Gastrocnemius medialis (tissue), 4 donors: Measurements from ENCODE around the gene PPIL6. TPM values are rescaled to one million over a fixed set of nuclear protein-coding genes. Genes with fewer than 3 reads are reported as not detected.

Experiments
- ATAC-seq, 2 donors: fragments of 150-250 bp; one replicate each; pipeline ENCODE4 v1.9.1; 2016
- DNase-seq, 2 donors: peaks; one replicate each; pipeline ENCODE4 v3.0.0-alpha.2; 2019
- H3K27ac ChIP-seq, 4 donors: fragments of 200-600 bp; sonication (generic); 1 replicate in 1 of 4; 2 replicates in 3 of 4; pipeline ENCODE4 v1.5.1; 2016 to 2018; ENCODE audit warnings: mild to moderate bottlenecking in 2 of 4, moderate library complexity in 1 of 4
- H3K27me3 ChIP-seq, 3 donors: fragments of 200-600 bp; sonication (generic) in 2 of 3; 1 replicate in 1 of 3; 2 replicates in 2 of 3; pipeline versions ENCODE4 v1.5.1 to v1.6.0; 2016 to 2019; ENCODE audit warnings: mild to moderate bottlenecking in 1 of 3, moderate library complexity in 1 of 3
- H3K36me3 ChIP-seq, 2 donors: fragments of 200-600 bp; sonication (generic) in 1 of 2; one replicate each; pipeline ENCODE4 v1.5.1; 2017 to 2018
- H3K4me1 ChIP-seq, 2 donors: fragments of 200-600 bp; sonication (generic) in 1 of 2; one replicate each; pipeline ENCODE4 v1.5.1; 2016 to 2017; ENCODE audit warnings: mild to moderate bottlenecking in 2 of 2
- H3K4me3 ChIP-seq, 4 donors: fragments of 200-600 bp; sonication (generic) in 3 of 4; 1 replicate in 1 of 4; 2 replicates in 3 of 4; pipeline ENCODE4 v1.5.1; 2016 to 2019; ENCODE audit warnings: mild to moderate bottlenecking in 2 of 4
- H3K9me3 ChIP-seq, 3 donors: fragments of 200-600 bp; sonication (generic) in 2 of 3; 1 replicate in 1 of 3; 2 replicates in 2 of 3; pipeline ENCODE4 v1.5.1; 2016 to 2019
- POLR2A ChIP-seq, 2 donors: fragments of 450-650 bp; IDR thresholded peaks; one replicate each; pipeline ENCODE4 v1.6.1; 2017; ENCODE audit warnings: antibody characterized with exemption in 2 of 2, mild to moderate bottlenecking in 2 of 2, moderate library complexity in 2 of 2
- in situ Hi-C, 4 donors: fragments of 200-750 bp; cut with MboI; loops; one replicate each; pipeline versions ENCODE4 v1.15.0 to v1.8.0; 2017; ENCODE audit warnings: low sequenced_read_pairs in 4 of 4
- intact Hi-C: fragments of 100-400 bp; cut with DNase I; formaldehyde crosslinking; loops from one replicate; pipeline ENCODE4 v1.15.1; 2023; ENCODE audit warnings: low total_unique reads
- total RNA-seq, 4 donors: library from RNA; depleted of rRNA; stranded (reverse); fragments of >200 nt; gene quantifications; one replicate each; pipeline versions ENCODE4 v1.1.0 to v1.2.3, GENCODE V29; 2016
- TF ChIP-seq, protein P1 (sequence below), 5 experiments: fragments of 450-650 bp in 3 of 5; fragments of 200-600 bp in 2 of 5; sonication (generic) in 2 of 5; IDR thresholded peaks in 4 of 5; conservative IDR thresholded peaks in 1 of 5; 1 replicate in 4 of 5; 2 replicates in 1 of 5; pipeline ENCODE4 v1.5.1; 2016 to 2019; ENCODE audit warnings: antibody characterized with exemption in 5 of 5, mild to moderate bottlenecking in 3 of 5, moderate library complexity in 3 of 5

The PPIL6 gene
- total RNA-seq, 4 donors from 2014 or later: 0.64 to 2.9 (median 1.3) TPM

DNA sequence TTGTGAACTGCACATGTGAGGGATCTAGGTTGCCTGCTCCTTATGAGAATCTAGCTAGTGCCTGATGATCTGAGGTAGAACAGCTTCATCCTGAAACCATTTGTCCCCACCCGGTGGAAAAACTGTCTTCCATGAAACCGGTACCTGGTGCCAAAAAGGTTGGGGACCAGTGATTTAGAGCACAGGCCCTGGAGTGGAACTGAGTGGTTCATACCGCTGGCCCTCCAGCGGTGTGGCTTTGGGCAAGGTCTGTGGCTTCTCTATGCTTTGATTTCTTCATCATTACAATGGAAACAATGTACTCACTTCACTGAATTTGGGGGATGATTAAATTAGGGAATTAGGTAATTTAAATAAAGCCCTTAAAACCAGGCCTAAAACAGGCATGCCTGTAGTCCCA lies 94.4 kb downstream of the PPIL6 start:
- ATAC-seq (no peak), DNase-seq (no peak)
- intact Hi-C loops: no loop called here
- H3K4me1 ChIP-seq: peaks cover 13 to 16% of the 10 kb centered on the region in 2 donors
- in situ Hi-C loops: no loop called here
- TF ChIP-seq, protein P1, sequence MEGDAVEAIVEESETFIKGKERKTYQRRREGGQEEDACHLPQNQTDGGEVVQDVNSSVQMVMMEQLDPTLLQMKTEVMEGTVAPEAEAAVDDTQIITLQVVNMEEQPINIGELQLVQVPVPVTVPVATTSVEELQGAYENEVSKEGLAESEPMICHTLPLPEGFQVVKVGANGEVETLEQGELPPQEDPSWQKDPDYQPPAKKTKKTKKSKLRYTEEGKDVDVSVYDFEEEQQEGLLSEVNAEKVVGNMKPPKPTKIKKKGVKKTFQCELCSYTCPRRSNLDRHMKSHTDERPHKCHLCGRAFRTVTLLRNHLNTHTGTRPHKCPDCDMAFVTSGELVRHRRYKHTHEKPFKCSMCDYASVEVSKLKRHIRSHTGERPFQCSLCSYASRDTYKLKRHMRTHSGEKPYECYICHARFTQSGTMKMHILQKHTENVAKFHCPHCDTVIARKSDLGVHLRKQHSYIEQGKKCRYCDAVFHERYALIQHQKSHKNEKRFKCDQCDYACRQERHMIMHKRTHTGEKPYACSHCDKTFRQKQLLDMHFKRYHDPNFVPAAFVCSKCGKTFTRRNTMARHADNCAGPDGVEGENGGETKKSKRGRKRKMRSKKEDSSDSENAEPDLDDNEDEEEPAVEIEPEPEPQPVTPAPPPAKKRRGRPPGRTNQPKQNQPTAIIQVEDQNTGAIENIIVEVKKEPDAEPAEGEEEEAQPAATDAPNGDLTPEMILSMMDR (IDR thresholded peaks at IDR 0.05 in 4 of 5, conservative IDR thresholded peaks at IDR 0.05 in 1 of 5): no peak
- no peak for TF ChIP-seq POLR2A (IDR thresholded peaks at IDR 0.05)
- no peak overlapping the region for H3K27ac ChIP-seq
- H3K36me3 ChIP-seq: no peaks in the 10 kb centered on the region
- no peaks in the 10 kb centered on the region for H3K9me3 ChIP-seq
- no peak overlapping the region for H3K4me3 ChIP-seq
- H3K27me3 ChIP-seq: no peaks in the 10 kb centered on the region

DNA sequence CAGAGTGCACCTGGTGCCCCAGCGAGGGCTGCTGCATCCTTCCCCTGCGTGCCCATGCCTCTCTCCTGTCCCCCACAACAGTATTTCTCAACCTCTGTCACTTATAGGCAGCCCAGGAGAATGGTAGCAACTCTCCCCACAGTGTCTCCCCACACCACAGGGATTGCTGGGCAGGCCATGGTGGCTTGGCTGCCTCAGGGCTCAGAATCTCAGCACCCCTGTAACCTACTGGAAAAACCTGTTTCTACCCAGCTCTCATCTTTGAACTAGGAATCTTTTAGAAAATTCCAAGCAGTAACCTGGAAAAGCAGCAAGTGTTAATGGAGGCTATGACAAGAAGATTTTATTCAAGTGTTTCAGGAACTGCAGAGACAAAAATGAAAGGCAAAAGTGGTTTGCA lies 96.2 kb downstream of the PPIL6 start:
- no peak overlapping the region for H3K4me3 ChIP-seq
- H3K9me3 ChIP-seq: no peaks in the 10 kb centered on the region
- TF ChIP-seq, protein P1 (IDR thresholded peaks at IDR 0.05 in 4 of 5, conservative IDR thresholded peaks at IDR 0.05 in 1 of 5): no peak
- TF ChIP-seq POLR2A (IDR thresholded peaks at IDR 0.05): no peak
- no peak overlapping the region for H3K27ac ChIP-seq
- H3K4me1 ChIP-seq: peaks cover 8 to 12% of the 10 kb centered on the region in 2 donors
- no peaks in the 10 kb centered on the region for H3K36me3 ChIP-seq
- intact Hi-C loops (no loop called here), in situ Hi-C loops (no loop called here)
- ATAC-seq (no peak), DNase-seq (no peak)
- no peaks in the 10 kb centered on the region for H3K27me3 ChIP-seq

DNA sequence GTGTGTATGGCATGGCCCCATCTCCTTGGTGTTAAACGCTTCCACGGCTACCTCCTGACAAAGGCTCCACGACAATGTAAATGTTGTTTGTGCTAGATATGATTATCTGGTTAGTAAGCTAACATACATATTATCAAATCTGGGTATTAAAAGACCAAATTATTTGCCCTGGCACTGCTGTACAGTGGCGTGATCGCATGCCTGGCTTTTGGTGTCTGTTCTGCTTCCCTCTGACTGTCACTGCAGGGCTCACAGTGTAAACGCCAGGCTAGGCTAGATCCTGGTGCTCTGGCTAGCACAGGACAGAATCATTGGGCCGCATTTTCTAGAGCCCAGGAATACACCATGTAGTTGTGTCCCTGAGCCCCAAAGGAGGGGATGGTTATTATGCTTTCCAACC lies 96.9 kb downstream of the PPIL6 start:
- ATAC-seq: no peak
- H3K27me3 ChIP-seq: no peaks in the 10 kb centered on the region
- in situ Hi-C loops (no loop called here), intact Hi-C loops (no loop called here)
- no peaks in the 10 kb centered on the region for H3K36me3 ChIP-seq
- DNase-seq: no peak
- no peaks in the 10 kb centered on the region for H3K9me3 ChIP-seq
- peaks cover 8 to 11% of the 10 kb centered on the region in 2 donors for H3K4me1 ChIP-seq
- no peak overlapping the region for H3K27ac ChIP-seq
- H3K4me3 ChIP-seq: no peak overlapping the region
- TF ChIP-seq POLR2A (IDR thresholded peaks at IDR 0.05): no peak
- TF ChIP-seq, protein P1 (IDR thresholded peaks at IDR 0.05 in 4 of 5, conservative IDR thresholded peaks at IDR 0.05 in 1 of 5): no peak

DNA sequence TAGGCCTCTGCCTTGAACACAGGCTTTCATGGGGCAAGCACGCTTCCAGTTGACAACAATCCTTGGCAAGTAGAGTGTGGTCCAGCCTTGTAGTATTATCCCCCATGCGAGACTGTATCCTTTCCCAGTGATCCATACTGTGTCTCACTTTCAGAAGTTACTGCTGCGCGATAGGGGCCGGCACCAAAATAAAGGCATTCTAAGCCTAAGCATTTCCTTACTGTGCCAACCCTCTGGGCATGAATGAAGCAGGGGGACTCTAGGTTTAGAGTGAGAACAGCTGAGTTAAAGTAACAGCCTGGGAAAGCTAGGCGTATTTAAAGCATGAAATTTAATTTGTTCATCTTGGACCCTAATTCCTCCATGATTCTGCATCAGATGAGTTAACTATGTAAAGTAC lies 97.5 kb downstream of the PPIL6 start:
- Histone ChIP-seq H3K27me3 (no peaks in the 10 kb centered on the region), H3K36me3 (no peaks in the 10 kb centered on the region), H3K27ac (no peak overlapping the region), H3K4me1 (peaks cover 8 to 11% of the 10 kb centered on the region in 2 donors), H3K4me3 (no peak overlapping the region), H3K9me3 (no peaks in the 10 kb centered on the region)
- DNase-seq (no peak), ATAC-seq (no peak)
- in situ Hi-C loops (no loop called here), intact Hi-C loops (no loop called here)
- TF ChIP-seq POLR2A (IDR thresholded peaks at IDR 0.05): no peak
- TF ChIP-seq, protein P1 (IDR thresholded peaks at IDR 0.05 in 4 of 5, conservative IDR thresholded peaks at IDR 0.05 in 1 of 5): no peak

DNA sequence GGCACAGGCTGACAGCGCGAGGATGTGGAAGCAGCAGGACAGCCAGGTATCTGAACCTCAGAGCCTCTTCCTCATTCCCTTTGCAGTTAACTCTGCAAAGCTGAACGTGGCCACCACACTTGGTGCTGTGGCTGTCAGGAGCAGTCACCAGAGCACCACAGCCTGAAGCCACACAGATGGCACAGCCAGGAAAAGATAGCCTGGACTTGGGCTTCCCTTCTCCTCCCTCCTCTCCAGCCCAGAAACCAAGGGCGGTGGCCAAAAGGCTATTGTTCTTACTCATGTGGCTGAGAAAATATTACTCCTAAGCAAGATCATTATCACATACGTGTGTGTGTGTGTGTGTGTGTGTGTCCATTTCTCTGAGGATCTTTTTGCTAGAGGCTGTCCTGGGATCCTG lies 97.9 kb downstream of the PPIL6 start:
- Histone ChIP-seq H3K27ac (no peak overlapping the region), H3K4me3 (no peak overlapping the region), H3K27me3 (no peaks in the 10 kb centered on the region), H3K36me3 (no peaks in the 10 kb centered on the region), H3K9me3 (no peaks in the 10 kb centered on the region), H3K4me1 (peaks cover 8 to 11% of the 10 kb centered on the region in 2 donors)
- in situ Hi-C loops (no loop called here), intact Hi-C loops (no loop called here)
- TF ChIP-seq, protein P1 (IDR thresholded peaks at IDR 0.05 in 4 of 5, conservative IDR thresholded peaks at IDR 0.05 in 1 of 5): no peak
- no peak for TF ChIP-seq POLR2A (IDR thresholded peaks at IDR 0.05)
- ATAC-seq (no peak), DNase-seq (no peak)
